HL-60/S4 (cell line): Measurements from ENCODE around the gene CTNNA1.
"Not testable (repeated sequence)": the region's sequence is repeated elsewhere in the genome, so short reads cannot be mapped to it uniquely, and the experiment has no call there.

Experiments
- in situ Hi-C: fragments of 300-500 bp; cut with MboI; formaldehyde crosslinking; loops from 2 replicates; pipeline ENCODE4 v1.14.3; 2022; ENCODE audit warnings: low sequenced_read_pairs

Gene CTNNA1

DNA sequence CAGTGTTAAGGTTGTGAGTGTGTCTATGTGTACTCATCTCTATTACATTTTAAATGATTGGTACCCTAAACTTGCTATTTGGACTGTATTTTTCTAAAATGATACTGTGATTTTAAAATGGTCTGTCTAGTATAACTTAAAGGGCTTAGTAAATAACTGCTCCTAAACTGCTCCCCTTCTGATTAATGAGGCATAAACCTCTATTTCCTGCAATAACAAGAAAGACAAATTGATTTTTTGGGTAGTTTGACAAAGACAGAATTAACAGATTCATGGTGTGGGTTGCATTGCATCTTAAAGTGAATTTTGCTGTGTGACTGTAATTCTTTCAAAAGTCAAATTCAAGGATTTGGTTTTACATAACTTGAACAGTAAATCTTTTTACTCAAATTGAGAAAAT, 130.0 kb downstream of the CTNNA1 start:
- in situ Hi-C loops = no loop called here

DNA sequence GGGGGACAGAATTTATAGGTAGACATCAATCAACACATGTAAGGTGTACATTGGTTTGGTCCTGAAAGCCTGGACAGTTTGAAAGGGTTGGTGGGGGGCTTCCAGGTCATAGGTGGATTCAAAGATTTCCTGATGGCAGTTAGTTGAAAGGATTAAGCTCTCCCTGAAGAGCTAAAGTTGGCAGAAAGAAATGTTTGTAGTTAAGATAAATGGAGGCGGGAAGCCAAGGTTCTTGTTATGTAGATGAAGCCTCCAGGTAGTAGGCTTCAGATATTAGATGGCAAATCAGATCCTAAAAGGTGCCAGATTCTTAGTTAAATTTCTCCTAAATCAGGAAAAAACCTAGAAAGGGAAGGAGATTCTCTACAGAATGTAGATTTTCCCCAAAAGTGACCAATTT, 130.9 kb downstream of the CTNNA1 start:
- in situ Hi-C loops = no loop called here

GRCh38 chr5:138884554-138884953, 131.3 kb downstream of the CTNNA1 start:
- in situ Hi-C loops = no loop called here

- in situ Hi-C loops = no loop called here
Observed at GRCh38 chr5:138889994-138890393, 136.8 kb downstream of the CTNNA1 start.

DNA sequence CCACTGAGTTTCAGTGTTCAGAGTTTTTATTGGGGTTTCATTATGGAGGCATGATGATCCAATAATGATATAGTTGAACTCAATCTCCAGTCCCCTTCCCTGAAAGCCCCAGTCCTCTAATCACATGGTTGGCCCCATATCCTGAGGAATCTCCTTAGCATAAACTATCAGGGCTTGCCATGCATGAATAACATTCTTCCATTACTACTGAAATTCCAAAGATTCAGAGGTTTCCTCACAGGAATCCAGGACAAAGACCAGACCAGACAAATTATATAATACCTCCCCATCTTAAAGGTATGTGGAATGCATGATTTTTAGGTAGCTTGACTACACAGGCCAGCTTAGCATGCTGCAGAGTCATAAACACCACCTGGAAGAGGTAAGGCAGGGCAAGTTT, 137.4 kb downstream of the CTNNA1 start:
- in situ Hi-C loops = no loop called here

DNA sequence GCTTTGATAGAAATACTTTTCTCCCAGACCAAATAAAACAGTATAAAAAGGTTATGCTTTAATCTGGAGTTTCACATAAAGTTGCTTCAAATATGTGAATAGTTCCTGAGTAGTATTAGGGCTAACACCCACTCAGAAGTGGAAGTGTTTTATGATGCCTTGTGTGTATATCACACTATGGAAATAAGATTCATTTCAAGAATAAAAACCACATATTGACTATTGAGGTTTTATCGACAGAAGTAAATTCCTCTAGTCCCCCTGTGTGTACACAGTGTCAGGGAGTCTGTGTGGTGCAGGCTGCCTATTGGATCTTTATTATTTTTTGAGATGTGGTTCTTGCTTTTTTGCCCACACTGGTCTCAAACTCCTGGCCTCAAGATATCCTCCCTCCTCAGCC, 142.7 kb downstream of the CTNNA1 start:
- in situ Hi-C loops = no loop called here

DNA sequence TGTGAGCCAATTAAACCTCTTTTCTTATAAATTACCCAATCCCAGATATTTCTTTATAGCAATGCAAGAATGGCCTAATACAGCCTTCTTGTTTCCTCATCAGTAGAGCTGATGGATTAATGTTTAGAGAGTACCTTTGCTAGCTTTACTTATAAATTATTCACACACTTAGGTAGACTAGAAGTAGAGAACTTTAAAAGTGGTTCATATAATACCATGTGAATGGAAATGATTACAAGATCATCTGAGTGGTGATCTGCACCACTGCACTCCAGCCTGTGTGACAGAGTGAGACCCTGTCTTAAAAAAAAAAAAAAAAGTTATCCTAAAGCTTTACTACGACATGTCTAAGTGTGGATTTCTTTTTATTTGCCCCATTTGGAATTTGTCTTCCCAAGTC, 145.1 kb downstream of the CTNNA1 start:
- in situ Hi-C loops = no loop called here

DNA sequence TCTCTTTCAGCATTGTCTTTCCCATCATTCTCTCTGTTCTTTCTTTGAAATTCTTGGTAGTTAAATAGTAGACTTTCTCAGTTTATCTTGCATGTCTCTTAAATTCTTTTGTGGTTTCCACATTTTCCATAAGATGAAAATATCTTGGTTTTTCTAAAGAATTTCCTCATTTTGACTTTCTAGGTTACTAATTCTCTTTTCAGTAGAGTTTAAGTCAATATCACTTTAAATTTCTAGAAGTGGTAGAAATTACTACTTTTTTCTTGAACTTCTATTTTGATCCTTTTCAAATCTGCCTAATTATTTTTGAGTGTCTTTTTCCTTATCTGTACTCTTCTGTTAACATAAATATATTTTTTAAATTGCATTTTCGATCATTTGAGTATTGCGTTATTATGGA, 145.5 kb downstream of the CTNNA1 start:
- in situ Hi-C loops = no loop called here

DNA sequence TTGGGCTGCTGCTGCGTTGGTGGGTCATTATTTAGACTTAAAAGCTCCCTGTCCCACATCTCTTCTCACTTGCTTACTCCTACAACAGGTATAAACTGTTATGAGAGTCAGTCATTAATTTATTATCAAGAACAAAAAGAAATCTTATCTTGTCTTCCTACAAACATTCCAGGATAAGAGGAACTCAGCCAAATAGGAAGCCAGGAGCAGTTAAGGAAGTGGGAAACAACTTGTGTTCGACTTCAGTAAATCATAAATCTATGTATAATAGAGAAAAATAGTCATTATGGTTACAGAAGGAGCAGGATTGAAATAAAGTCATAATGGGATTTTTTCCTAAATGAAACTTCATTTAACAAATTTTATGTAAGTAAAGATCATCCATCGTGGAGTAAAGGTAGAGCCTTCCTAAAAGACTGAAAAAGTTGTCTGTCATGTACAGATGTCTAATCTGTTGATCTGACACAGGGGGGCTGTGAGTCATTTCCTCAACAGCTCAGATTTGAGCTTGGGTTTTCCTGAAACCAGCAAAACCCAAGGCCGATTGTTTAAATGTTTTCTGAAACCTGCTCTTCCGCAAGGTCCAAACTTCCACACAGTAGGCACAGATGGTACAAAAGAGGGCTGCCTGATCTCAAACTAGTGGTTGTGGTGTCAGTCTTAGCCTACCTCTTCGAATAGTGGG, 147.2 kb downstream of the CTNNA1 start:
- in situ Hi-C loops = no loop called here

DNA sequence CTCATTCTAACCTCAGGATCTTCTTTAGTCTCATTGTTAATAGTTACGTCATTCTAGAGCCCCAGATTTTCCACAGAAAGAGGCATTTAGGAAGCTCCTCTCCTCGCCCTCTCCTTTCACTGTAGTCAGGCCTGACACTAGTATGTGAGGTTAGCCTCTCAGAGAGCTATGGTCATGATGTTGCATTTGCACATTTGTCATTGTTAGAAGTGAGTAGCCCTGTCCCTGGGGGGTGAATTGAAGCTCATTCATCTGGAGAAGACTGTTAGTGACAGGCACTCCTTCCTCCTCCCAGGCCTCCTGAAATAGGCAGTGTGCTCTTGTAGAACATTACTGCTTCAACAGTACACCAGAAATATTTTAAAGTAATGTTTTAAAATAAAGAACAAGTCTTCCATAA, 148.5 kb downstream of the CTNNA1 start:
- in situ Hi-C loops = no loop called here

DNA sequence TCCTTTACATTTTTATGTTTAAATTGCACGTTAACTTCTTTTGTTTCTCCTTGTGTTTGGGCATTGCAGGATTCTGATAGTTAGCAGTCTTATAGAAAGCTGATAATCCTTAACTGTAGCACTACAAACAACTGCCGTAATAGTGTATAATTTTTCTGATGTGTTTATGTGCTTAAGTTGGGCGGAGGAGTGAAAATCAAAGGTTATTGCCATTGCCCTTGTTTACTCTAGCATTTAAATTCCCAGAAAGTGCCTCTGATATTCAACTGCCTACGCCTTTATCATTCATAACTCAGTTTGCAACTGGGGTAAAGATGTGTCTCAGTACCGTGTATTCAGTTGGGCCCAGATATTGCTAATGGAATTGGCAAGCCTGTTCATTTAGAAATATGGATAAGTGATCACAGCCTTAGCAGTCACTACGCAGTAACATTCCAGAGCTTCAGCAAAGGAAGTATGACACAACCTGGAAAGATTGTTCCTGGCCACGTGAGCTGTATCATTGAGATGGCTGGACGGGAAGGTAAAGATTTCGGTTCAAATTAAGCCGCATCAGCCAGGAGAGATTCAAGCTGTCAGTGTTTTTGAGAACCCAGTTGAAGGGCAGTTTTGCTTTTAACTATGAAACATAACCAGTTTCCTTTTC, 150.0 kb downstream of the CTNNA1 start:
- in situ Hi-C loops = no loop called here

GRCh38 chr5:138905541-138905940, 152.3 kb downstream of the CTNNA1 start:
- in situ Hi-C loops = no loop called here

DNA sequence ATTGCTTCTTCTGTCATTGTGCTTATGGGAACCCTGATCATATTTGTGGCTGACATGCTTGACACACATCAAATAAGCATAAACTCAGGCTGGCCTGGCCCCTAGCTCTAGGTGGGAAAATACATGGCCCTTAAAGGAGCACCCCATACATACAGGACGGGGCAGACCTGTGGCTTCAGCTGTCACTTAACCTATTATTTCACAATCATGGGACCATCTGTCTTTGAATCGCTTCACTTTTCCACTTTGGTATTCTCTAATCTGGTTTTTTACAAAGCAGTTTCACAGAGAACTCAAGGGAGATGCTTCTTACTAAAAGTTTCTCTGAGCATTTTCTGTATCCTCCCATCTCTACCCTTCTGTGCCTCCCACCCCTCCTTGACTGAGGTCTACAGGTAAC, 156.5 kb downstream of the CTNNA1 start:
- in situ Hi-C loops = no loop called here

- in situ Hi-C loops = no loop called here
Observed at GRCh38 chr5:138910546-138911185, 157.4 kb downstream of the CTNNA1 start.

GRCh38 chr5:138911441-138911840, 158.2 kb downstream of the CTNNA1 start:
- in situ Hi-C loops = no loop called here

DNA sequence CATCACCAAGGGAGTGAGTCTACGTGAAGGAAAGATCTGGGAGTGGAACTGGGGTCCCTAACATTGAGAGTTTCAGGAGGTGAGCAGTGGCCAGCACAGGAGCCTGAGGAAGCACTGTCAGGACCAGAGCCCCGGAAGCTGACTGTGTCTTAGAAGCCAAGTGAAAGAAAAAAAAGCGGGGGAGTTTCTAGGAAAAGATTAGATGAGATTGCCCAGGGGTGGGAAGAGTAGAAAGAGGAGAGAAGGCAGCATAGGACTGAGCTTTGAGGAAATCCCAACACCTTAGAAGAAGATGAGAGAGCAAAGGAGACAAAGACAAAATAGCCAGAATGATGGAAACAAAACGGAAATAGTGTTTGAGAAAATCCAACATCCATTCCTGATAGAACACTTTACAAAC, 158.9 kb downstream of the CTNNA1 start:
- in situ Hi-C loops = no loop called here

GRCh38 chr5:138913773-138914172, 160.5 kb downstream of the CTNNA1 start:
- in situ Hi-C loops = no loop called here

DNA sequence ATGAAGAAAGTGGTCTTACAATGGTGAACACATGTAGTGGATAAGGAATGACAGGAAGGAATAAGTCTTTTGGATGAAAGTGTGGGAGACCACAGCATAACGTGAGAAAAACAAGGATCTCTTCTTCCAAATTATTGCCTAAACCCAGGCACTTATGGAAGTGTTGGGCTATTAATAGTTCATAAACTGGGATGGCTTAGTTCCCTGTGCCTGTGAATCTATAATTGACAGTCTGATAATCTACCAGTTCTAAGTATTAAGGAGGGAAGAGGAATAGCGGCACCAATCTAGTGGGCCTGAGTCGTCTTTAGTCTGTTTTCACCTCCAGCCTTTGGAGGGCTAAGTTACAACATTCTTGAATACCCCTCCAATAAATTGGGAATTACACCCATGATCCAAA, 161.1 kb downstream of the CTNNA1 start:
- in situ Hi-C loops = no loop called here

GRCh38 chr5:138918686-138919085, 165.5 kb downstream of the CTNNA1 start:
- in situ Hi-C loops = no loop called here

- in situ Hi-C loops = no loop called here
Observed at GRCh38 chr5:138920181-138920580, 167.0 kb downstream of the CTNNA1 start.

DNA sequence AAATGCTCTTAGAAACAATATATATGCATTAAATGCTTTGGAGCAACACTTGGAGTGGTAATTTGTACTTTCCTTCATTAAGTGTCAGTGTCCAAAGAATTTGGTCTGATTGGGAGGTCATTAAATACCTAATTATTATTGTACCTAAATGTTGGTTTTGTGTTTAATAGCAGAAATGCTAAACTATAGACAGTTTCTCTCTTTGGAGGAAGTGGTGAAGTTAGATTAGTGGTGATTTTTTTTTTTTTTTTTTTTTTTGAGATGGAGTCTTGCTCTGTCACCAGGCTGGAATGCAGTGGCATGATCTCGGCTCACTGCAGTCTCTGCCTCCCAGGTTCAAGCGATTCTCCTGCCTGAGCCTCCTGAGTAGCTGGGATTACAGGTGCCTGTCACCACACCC, 168.1 kb downstream of the CTNNA1 start:
- in situ Hi-C loops = not testable (repeated sequence)

DNA sequence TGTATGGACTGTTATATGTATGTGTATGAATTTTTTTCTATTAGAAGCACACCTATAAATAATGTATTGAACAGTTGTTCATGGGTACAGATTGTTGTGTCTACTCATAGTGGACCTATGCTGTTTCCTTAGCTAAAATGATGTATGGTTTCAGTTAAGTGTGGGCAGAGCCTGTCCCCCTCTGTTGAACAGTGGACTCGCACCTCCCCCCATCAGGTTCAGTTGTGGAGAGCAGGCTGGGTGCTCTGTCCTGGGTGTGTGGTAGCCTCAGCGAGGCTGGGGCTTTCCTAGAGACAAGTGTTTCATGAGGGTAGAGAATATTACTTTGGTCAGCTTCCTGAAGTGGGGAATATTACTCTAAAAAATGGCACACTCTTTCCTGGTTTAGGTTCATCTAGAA, 169.3 kb downstream of the CTNNA1 start:
- in situ Hi-C loops = no loop called here
